Testis (tissue), 2 donors: Measurements from ENCODE around the gene GLYATL3.

ENCODE experiments used
- POLR2A ChIP-seq: fragments of 450-650 bp; IDR thresholded peaks from one replicate; pipeline ENCODE4 v1.6.1; 2017; ENCODE audit warnings: antibody characterized with exemption, mild to moderate bottlenecking, moderate library complexity
- TF ChIP-seq, protein P1 (sequence below), 3 experiments: fragments of 450-650 bp in 2 of 3; fragments of 200-600 bp in 1 of 3; sonication (generic) in 1 of 3; IDR thresholded peaks; one replicate each; pipeline ENCODE4 v1.5.1; 2016 to 2019; ENCODE audit warnings: antibody characterized with exemption in 3 of 3, mild to moderate bottlenecking in 2 of 3, moderate library complexity in 1 of 3

DNA sequence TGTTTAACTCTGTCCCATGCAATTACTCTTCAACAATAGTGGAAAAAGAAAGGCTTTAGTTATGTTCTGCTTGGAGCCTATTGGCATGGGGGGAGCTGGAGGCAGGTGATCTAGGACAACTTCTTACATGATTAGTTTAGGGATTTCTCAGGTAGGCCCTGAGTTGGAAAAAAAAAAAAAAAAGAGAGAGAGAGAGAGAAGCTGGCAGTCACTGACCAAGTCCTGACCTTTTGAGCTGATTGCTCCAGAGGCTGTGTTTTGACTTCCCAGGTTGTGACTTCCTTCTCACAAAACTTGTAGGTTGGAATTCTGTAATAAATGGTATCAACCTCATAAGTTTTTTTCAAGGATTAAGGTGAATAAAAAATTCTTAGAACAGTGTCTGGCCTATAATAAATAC is 58.5 kb downstream of the GLYATL3 start:
- TF ChIP-seq, protein P1, sequence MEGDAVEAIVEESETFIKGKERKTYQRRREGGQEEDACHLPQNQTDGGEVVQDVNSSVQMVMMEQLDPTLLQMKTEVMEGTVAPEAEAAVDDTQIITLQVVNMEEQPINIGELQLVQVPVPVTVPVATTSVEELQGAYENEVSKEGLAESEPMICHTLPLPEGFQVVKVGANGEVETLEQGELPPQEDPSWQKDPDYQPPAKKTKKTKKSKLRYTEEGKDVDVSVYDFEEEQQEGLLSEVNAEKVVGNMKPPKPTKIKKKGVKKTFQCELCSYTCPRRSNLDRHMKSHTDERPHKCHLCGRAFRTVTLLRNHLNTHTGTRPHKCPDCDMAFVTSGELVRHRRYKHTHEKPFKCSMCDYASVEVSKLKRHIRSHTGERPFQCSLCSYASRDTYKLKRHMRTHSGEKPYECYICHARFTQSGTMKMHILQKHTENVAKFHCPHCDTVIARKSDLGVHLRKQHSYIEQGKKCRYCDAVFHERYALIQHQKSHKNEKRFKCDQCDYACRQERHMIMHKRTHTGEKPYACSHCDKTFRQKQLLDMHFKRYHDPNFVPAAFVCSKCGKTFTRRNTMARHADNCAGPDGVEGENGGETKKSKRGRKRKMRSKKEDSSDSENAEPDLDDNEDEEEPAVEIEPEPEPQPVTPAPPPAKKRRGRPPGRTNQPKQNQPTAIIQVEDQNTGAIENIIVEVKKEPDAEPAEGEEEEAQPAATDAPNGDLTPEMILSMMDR (IDR thresholded peaks at IDR 0.05) = no peak
- TF ChIP-seq POLR2A = no peak
